ENCODE results near the gene ELF5.

DNA sequence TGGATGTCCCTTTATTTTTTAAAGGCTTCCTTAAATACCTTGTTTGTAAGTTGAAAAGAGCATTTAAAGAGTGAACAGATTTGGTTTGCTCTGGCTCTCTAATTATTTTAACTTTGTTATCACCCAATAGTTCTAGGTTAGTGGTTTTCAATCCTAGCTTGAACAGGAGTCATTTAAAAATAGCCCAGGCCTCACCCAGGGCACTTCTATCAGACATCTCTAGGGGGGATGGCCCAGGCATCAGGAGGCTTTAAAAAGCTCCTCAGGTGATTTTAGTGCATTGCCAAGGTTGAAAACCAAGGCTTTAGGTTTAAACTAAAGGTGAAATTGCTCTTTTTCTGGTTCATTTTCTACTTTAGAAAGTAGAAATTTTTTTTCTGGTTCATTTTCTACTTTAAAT is 66.5 kb downstream of the ELF5 start:
- TF ChIP-seq, protein P1, sequence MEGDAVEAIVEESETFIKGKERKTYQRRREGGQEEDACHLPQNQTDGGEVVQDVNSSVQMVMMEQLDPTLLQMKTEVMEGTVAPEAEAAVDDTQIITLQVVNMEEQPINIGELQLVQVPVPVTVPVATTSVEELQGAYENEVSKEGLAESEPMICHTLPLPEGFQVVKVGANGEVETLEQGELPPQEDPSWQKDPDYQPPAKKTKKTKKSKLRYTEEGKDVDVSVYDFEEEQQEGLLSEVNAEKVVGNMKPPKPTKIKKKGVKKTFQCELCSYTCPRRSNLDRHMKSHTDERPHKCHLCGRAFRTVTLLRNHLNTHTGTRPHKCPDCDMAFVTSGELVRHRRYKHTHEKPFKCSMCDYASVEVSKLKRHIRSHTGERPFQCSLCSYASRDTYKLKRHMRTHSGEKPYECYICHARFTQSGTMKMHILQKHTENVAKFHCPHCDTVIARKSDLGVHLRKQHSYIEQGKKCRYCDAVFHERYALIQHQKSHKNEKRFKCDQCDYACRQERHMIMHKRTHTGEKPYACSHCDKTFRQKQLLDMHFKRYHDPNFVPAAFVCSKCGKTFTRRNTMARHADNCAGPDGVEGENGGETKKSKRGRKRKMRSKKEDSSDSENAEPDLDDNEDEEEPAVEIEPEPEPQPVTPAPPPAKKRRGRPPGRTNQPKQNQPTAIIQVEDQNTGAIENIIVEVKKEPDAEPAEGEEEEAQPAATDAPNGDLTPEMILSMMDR (IDR thresholded peaks at IDR 0.05): no peak
- TF ChIP-seq POLR2A (IDR thresholded peaks at IDR 0.05): no peak

Data from prostate gland (tissue), 2 donors.